ENCODE measurements around the gene PAX2.

PAX2 gene

GRCh38 chr10:100775386-100775785 lies 30.0 kb downstream of the PAX2 start:
- Histone ChIP-seq H3K27ac (no peak overlapping the region), H3K4me3 (no peak overlapping the region)
- TF ChIP-seq CTCF (IDR thresholded peaks at IDR 0.05): no peak
- no peak for DNase-seq (ENCODE audit: low spot score)

- no peak for TF ChIP-seq CTCF (IDR thresholded peaks at IDR 0.05)
- Histone ChIP-seq H3K4me3 (no peak overlapping the region), H3K27ac (no peak overlapping the region)
- no peak for DNase-seq (ENCODE audit: low spot score)
These were observed 30.5 kb downstream of the PAX2 start for GRCh38 chr10:100775871-100776270.

- no peak for DNase-seq (ENCODE audit: low spot score)
- Histone ChIP-seq H3K27ac (no peak overlapping the region), H3K4me3 (no peak overlapping the region)
- no peak for TF ChIP-seq CTCF (IDR thresholded peaks at IDR 0.05)
These were observed 31.3 kb downstream of the PAX2 start for GRCh38 chr10:100776671-100777070.

- H3K4me3 ChIP-seq: no peak overlapping the region
- H3K27ac ChIP-seq: no peak overlapping the region
- TF ChIP-seq CTCF (IDR thresholded peaks at IDR 0.05): no peak
- DNase-seq (ENCODE audit: low spot score): no peak
These were observed 33.9 kb downstream of the PAX2 start for GRCh38 chr10:100779329-100779728.

GRCh38 chr10:100780324-100780723 lies 34.9 kb downstream of the PAX2 start:
- no peak for DNase-seq (ENCODE audit: low spot score)
- TF ChIP-seq CTCF (IDR thresholded peaks at IDR 0.05): no peak
- H3K27ac ChIP-seq: no peak overlapping the region
- H3K4me3 ChIP-seq: no peak overlapping the region

- DNase-seq (ENCODE audit: low spot score): no peak
- Histone ChIP-seq H3K4me3 (no peak overlapping the region), H3K27ac (no peak overlapping the region)
- TF ChIP-seq CTCF (IDR thresholded peaks at IDR 0.05): no peak
These were observed 35.8 kb downstream of the PAX2 start for GRCh38 chr10:100781145-100781665.

GRCh38 chr10:100782461-100783244 lies 37.3 kb downstream of the PAX2 start:
- no peak overlapping the region for H3K27ac ChIP-seq
- no peak for TF ChIP-seq CTCF (IDR thresholded peaks at IDR 0.05)
- no peak overlapping the region for H3K4me3 ChIP-seq
- DNase-seq (ENCODE audit: low spot score): no peak
